Measurements from ENCODE around the gene RRAGC.
"Not testable (repeated sequence)": the region's sequence is repeated elsewhere in the genome, so short reads cannot be mapped to it uniquely, and the experiment has no call there.

RRAGC gene

GRCh38 chr1:38852780-38853179, 6.8 kb downstream of the RRAGC start:
- no peak for DNase-seq

GRCh38 chr1:38848071-38848470, 11.5 kb downstream of the RRAGC start:
- DNase-seq: no peak

GRCh38 chr1:38846210-38846609, 13.4 kb downstream of the RRAGC start:
- DNase-seq: no peak

- DNase-seq: not testable (repeated sequence)
Observed at GRCh38 chr1:38845088-38845487, 14.5 kb downstream of the RRAGC start.

- no peak for DNase-seq
Observed at GRCh38 chr1:38840281-38840680, 19.3 kb downstream of the RRAGC start.

- no peak for DNase-seq
Observed at GRCh38 chr1:38839363-38839762, 20.2 kb downstream of the RRAGC start.

- DNase-seq: not testable (repeated sequence)
Observed at GRCh38 chr1:38836316-38836715, 23.3 kb downstream of the RRAGC start.

GRCh38 chr1:38834937-38835827, 24.4 kb downstream of the RRAGC start:
- peak; percentile 95 for DNase-seq

- no peak for DNase-seq
Observed at GRCh38 chr1:38834221-38834782, 25.3 kb downstream of the RRAGC start.

- no peak for DNase-seq
Observed at GRCh38 chr1:38833146-38833545, 26.4 kb downstream of the RRAGC start.

- no peak for DNase-seq
Observed at GRCh38 chr1:38832370-38832734, 27.2 kb downstream of the RRAGC start.

- DNase-seq: no peak
Observed at GRCh38 chr1:38831731-38832369, 27.7 kb downstream of the RRAGC start.

GRCh38 chr1:38829368-38829767, 30.2 kb downstream of the RRAGC start:
- no peak for DNase-seq

GRCh38 chr1:38827318-38827717, 32.3 kb downstream of the RRAGC start:
- no peak for DNase-seq

GRCh38 chr1:38826886-38827285, 32.7 kb downstream of the RRAGC start:
- DNase-seq: no peak

GRCh38 chr1:38826262-38826661, 33.3 kb downstream of the RRAGC start:
- DNase-seq: no peak

GRCh38 chr1:38820860-38821259, 38.7 kb downstream of the RRAGC start:
- no peak for DNase-seq

GRCh38 chr1:38819516-38819915, 40.1 kb downstream of the RRAGC start:
- DNase-seq: no peak

- DNase-seq: no peak
Observed at GRCh38 chr1:38819040-38819439, 40.5 kb downstream of the RRAGC start.

GRCh38 chr1:38818175-38818976, 41.2 kb downstream of the RRAGC start:
- peak; percentile 69 for DNase-seq

- DNase-seq: no peak
Observed at GRCh38 chr1:38817267-38818174, 42.1 kb downstream of the RRAGC start.

All from NCI-H82 (cell line).